Liver (tissue), 9 donors: Measurements from ENCODE around the gene UTP4. TPM values are rescaled to one million over a fixed set of nuclear protein-coding genes. Genes with fewer than 3 reads are reported as not detected.

ENCODE experiments used
- DNase-seq: peaks from one replicate; pipeline ENCODE4 v3.0.0-alpha.2; 2017; ENCODE audit warnings: low spot score
- H3K27ac ChIP-seq, 2 donors: one replicate each; pipeline ENCODE4 v1.7.0; 2013; ENCODE audit warnings: inconsistent platforms in 2 of 2, low read length in 2 of 2, control low read depth in 1 of 2, low read depth in 1 of 2, mild to moderate bottlenecking in 1 of 2
- H3K27me3 ChIP-seq, 4 donors: one replicate each; pipeline versions ENCODE4 v1.6.1 to v1.7.0; 2013; ENCODE audit warnings: low read length in 3 of 4, inconsistent platforms in 1 of 4, mild to moderate bottlenecking in 1 of 4, moderate library complexity in 1 of 4; ENCODE audit not compliant: control insufficient read depth in 4 of 4, insufficient read depth in 4 of 4
- H3K36me3 ChIP-seq, 4 donors: one replicate each; pipeline versions ENCODE4 v1.6.1 to v1.7.0; 2013; ENCODE audit warnings: low read length in 3 of 4, mild to moderate bottlenecking in 3 of 4, low read depth in 1 of 4, moderate library complexity in 1 of 4; ENCODE audit not compliant: control insufficient read depth in 4 of 4, insufficient read depth in 3 of 4
- H3K4me1 ChIP-seq, 4 donors: one replicate each; pipeline versions ENCODE4 v1.6.1 to v1.7.0; 2013; ENCODE audit warnings: low read length in 3 of 4, mild to moderate bottlenecking in 3 of 4, moderate library complexity in 1 of 4; ENCODE audit not compliant: control insufficient read depth in 4 of 4, insufficient read depth in 4 of 4
- H3K4me3 ChIP-seq, 3 donors: one replicate each; pipeline versions ENCODE4 v1.6.1 to v1.7.0; 2013; ENCODE audit warnings: low read length in 3 of 3, control low read depth in 1 of 3, low read depth in 1 of 3, mild to moderate bottlenecking in 1 of 3
- H3K9ac ChIP-seq, 2 donors: one replicate each; pipeline ENCODE4 v1.7.0; 2013; ENCODE audit warnings: low read length in 2 of 2, mild to moderate bottlenecking in 2 of 2, moderate library complexity in 2 of 2, control low read depth in 1 of 2, low read depth in 1 of 2
- H3K9me3 ChIP-seq, 4 donors: one replicate each; pipeline versions ENCODE4 v1.6.1 to v1.7.0; 2013; ENCODE audit warnings: low read length in 3 of 4; ENCODE audit not compliant: control insufficient read depth in 4 of 4
- EGR1 ChIP-seq, 2 donors: IDR thresholded peaks; 2 replicates each; pipeline ENCODE4 v1.6.1; 2016 to 2018; ENCODE audit warnings: antibody characterized with exemption in 2 of 2, low read depth in 2 of 2
- FOXA1 ChIP-seq: IDR thresholded peaks from 2 replicates; pipeline ENCODE4 v1.6.1; 2016; ENCODE audit warnings: antibody characterized with exemption
- FOXA2 ChIP-seq: IDR thresholded peaks from 2 replicates; pipeline ENCODE4 v1.6.1; 2016; ENCODE audit warnings: antibody characterized with exemption
- GABPA ChIP-seq, 2 donors: IDR thresholded peaks in 1 of 2; conservative IDR thresholded peaks in 1 of 2; 2 replicates each; pipeline ENCODE4 v1.6.1; 2016; ENCODE audit warnings: antibody characterized with exemption in 2 of 2, mild to moderate bottlenecking in 1 of 2, moderate library complexity in 1 of 2
- HNF4A ChIP-seq, 2 donors: conservative IDR thresholded peaks; 2 replicates each; pipeline ENCODE4 v1.6.1; 2016; ENCODE audit warnings: antibody characterized with exemption in 2 of 2, mild to moderate bottlenecking in 2 of 2
- HNF4G ChIP-seq: IDR thresholded peaks from 2 replicates; pipeline ENCODE4 v1.6.1; 2016; ENCODE audit warnings: antibody characterized with exemption
- RAD21 ChIP-seq, 2 donors: IDR thresholded peaks; 2 replicates each; pipeline ENCODE4 v1.6.1; 2016; ENCODE audit warnings: antibody characterized with exemption in 2 of 2, mild to moderate bottlenecking in 2 of 2
- RXRA ChIP-seq, 2 donors: IDR thresholded peaks; 2 replicates each; pipeline ENCODE4 v1.6.1; 2017 to 2018; ENCODE audit warnings: antibody characterized with exemption in 2 of 2, mild to moderate bottlenecking in 1 of 2
- SP1 ChIP-seq: IDR thresholded peaks from 2 replicates; pipeline ENCODE4 v1.6.1; 2018; ENCODE audit warnings: antibody characterized with exemption, mild to moderate bottlenecking
- TAF1 ChIP-seq: conservative IDR thresholded peaks from 2 replicates; pipeline ENCODE4 v1.6.1; 2016; ENCODE audit warnings: antibody characterized with exemption, mild to moderate bottlenecking
- YY1 ChIP-seq: IDR thresholded peaks from 2 replicates; pipeline ENCODE4 v1.6.1; 2016; ENCODE audit warnings: antibody characterized with exemption, mild to moderate bottlenecking
- WGBS: extraction: QIAGEN DNeasy Blood & Tissue Kit; methylation state at CpG from one replicate; pipeline ENCODE4 v1.1.7; 2013; 5-methylcytosine and 5-hydroxymethylcytosine counted together
- polyA plus RNA-seq, 2 donors: library from polyadenylated mRNA; stranded (reverse) in 1 of 2; unstranded in 1 of 2; fragments of 200-250 nt in 1 of 2; fragments of >200 nt in 1 of 2; fragmentation: Nextera tagmentation in 1 of 2; extraction: Ambion mirVana in 1 of 2; gene quantifications; one replicate each; pipeline versions ENCODE4 v1.2.1 to v1.2.3, GENCODE V29; 2013 to 2015
- total RNA-seq, 2 donors: library from RNA; depleted of rRNA; stranded (reverse); fragments of >200 nt; gene quantifications; one replicate each; pipeline ENCODE4 v1.2.3, GENCODE V29; 2014
- TF ChIP-seq, protein P1 (sequence below): IDR thresholded peaks from 2 replicates; pipeline ENCODE4 v1.6.1; 2016; ENCODE audit warnings: antibody characterized with exemption
- TF ChIP-seq, protein P2 (sequence below): IDR thresholded peaks from 2 replicates; pipeline ENCODE4 v1.6.1; 2016; ENCODE audit warnings: antibody characterized with exemption, mild to moderate bottlenecking
- TF ChIP-seq, protein P3 (sequence below): IDR thresholded peaks from 2 replicates; pipeline ENCODE4 v1.6.1; 2016; ENCODE audit warnings: antibody characterized with exemption
- TF ChIP-seq, protein P4 (sequence below): IDR thresholded peaks from 2 replicates; pipeline ENCODE4 v1.6.1; 2016; ENCODE audit warnings: antibody characterized with exemption
- TF ChIP-seq, protein P5 (sequence below): fragments of 150-350 bp; IDR thresholded peaks from 2 replicates; pipeline ENCODE4 v1.5.1; 2017; ENCODE audit warnings: improper control_type of control experiment, low read depth, low read length; ENCODE audit not compliant: missing input control
- donor health status: healthy.
- donor health status: healthy.
- donor health status: healthy.
- donor health status: healthy.
- donor health status: healthy.

The UTP4 gene
- total and polyA plus RNA-seq, 4 donors: 11.3 to 13.8 (median 12.4) TPM

DNA sequence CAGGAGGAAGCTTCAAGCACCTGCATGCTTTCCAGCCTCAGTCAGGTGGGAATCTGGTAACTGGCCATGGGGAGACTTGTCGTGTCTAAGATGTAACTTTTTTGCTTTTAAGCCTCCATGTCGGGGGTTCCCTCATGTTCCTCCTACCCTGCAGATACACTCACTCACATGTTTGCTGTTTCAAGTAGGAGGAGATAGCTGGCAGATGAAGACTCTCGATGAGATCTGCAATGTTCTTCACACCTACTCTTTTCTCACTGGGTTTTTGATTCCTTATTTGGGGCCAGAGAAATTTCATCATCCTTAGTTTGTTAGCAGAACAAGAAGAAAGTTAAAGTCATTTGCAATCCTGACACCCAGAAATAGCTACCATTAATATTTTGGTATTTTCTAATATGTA, 24.7 kb downstream of the UTP4 start:
- Histone ChIP-seq H3K4me3 (no peak overlapping the region), H3K9me3 (no peaks in the 10 kb centered on the region), H3K4me1 (no peaks in the 10 kb centered on the region), H3K27ac (no peak overlapping the region), H3K27me3 (no peaks in the 10 kb centered on the region), H3K9ac (no peak overlapping the region), H3K36me3 (peaks cover 20 to 69% (median 32%) of the 10 kb centered on the region in 4 donors)
- TF ChIP-seq EGR1 (IDR thresholded peaks at IDR 0.05; ENCODE audit: low read depth in 2 of 2): no peak
- TF ChIP-seq, protein P1, sequence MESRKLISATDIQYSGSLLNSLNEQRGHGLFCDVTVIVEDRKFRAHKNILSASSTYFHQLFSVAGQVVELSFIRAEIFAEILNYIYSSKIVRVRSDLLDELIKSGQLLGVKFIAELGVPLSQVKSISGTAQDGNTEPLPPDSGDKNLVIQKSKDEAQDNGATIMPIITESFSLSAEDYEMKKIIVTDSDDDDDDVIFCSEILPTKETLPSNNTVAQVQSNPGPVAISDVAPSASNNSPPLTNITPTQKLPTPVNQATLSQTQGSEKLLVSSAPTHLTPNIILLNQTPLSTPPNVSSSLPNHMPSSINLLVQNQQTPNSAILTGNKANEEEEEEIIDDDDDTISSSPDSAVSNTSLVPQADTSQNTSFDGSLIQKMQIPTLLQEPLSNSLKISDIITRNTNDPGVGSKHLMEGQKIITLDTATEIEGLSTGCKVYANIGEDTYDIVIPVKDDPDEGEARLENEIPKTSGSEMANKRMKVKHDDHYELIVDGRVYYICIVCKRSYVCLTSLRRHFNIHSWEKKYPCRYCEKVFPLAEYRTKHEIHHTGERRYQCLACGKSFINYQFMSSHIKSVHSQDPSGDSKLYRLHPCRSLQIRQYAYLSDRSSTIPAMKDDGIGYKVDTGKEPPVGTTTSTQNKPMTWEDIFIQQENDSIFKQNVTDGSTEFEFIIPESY: no peak
- TF ChIP-seq, protein P2, sequence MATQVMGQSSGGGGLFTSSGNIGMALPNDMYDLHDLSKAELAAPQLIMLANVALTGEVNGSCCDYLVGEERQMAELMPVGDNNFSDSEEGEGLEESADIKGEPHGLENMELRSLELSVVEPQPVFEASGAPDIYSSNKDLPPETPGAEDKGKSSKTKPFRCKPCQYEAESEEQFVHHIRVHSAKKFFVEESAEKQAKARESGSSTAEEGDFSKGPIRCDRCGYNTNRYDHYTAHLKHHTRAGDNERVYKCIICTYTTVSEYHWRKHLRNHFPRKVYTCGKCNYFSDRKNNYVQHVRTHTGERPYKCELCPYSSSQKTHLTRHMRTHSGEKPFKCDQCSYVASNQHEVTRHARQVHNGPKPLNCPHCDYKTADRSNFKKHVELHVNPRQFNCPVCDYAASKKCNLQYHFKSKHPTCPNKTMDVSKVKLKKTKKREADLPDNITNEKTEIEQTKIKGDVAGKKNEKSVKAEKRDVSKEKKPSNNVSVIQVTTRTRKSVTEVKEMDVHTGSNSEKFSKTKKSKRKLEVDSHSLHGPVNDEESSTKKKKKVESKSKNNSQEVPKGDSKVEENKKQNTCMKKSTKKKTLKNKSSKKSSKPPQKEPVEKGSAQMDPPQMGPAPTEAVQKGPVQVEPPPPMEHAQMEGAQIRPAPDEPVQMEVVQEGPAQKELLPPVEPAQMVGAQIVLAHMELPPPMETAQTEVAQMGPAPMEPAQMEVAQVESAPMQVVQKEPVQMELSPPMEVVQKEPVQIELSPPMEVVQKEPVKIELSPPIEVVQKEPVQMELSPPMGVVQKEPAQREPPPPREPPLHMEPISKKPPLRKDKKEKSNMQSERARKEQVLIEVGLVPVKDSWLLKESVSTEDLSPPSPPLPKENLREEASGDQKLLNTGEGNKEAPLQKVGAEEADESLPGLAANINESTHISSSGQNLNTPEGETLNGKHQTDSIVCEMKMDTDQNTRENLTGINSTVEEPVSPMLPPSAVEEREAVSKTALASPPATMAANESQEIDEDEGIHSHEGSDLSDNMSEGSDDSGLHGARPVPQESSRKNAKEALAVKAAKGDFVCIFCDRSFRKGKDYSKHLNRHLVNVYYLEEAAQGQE: no peak
- no peak for TF ChIP-seq TAF1
- TF ChIP-seq, protein P3, sequence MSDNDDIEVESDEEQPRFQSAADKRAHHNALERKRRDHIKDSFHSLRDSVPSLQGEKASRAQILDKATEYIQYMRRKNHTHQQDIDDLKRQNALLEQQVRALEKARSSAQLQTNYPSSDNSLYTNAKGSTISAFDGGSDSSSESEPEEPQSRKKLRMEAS: no peak
- no peak for TF ChIP-seq HNF4A (conservative IDR thresholded peaks at IDR 0.05)
- no peak for TF ChIP-seq HNF4G
- no peak for TF ChIP-seq RAD21 (IDR thresholded peaks at IDR 0.05)
- TF ChIP-seq FOXA2: no peak
- no peak for TF ChIP-seq RXRA (IDR thresholded peaks at IDR 0.05)
- TF ChIP-seq, protein P4, sequence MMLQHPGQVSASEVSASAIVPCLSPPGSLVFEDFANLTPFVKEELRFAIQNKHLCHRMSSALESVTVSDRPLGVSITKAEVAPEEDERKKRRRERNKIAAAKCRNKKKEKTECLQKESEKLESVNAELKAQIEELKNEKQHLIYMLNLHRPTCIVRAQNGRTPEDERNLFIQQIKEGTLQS: no peak
- no peak for DNase-seq
- WGBS: 86% methylated on average over 3 of the region's 3 CpGs

DNA sequence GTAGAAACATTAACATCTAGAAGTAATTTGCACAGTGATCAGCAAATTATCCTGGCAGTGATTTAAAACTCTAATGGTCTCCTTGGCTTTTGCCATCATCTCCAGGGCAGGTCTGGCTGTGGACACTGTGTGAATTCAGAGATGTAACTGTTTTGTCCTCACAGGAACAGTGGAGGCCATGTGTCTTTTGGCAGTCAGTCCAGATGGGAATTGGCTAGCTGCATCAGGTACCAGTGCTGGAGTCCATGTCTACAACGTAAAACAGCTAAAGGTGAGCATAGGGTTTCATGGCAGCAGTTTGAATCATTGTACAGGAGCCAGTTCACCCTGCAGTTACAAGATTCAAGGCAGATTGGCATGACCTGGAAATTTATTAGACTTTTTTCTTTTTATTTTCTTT, 27.7 kb downstream of the UTP4 start:
- H3K4me3 ChIP-seq: no peak overlapping the region
- H3K9ac ChIP-seq: no peak overlapping the region
- no peaks in the 10 kb centered on the region for H3K27me3 ChIP-seq
- peaks cover 18 to 64% (median 27%) of the 10 kb centered on the region in 4 donors for H3K36me3 ChIP-seq
- DNase-seq: no peak
- H3K4me1 ChIP-seq: no peaks in the 10 kb centered on the region
- WGBS: 76% methylated on average over 1 of the region's 1 CpG
- H3K27ac ChIP-seq: no peak overlapping the region
- no peaks in the 10 kb centered on the region for H3K9me3 ChIP-seq
- TF ChIP-seq FOXA1 (no peak), YY1 (no peak), HNF4G (no peak), GABPA (IDR thresholded peaks at IDR 0.05 in 1 of 2, conservative IDR thresholded peaks at IDR 0.05 in 1 of 2) (no peak), SP1 (no peak), HNF4A (conservative IDR thresholded peaks at IDR 0.05) (no peak), RAD21 (IDR thresholded peaks at IDR 0.05) (no peak)
- TF ChIP-seq, protein P5, sequence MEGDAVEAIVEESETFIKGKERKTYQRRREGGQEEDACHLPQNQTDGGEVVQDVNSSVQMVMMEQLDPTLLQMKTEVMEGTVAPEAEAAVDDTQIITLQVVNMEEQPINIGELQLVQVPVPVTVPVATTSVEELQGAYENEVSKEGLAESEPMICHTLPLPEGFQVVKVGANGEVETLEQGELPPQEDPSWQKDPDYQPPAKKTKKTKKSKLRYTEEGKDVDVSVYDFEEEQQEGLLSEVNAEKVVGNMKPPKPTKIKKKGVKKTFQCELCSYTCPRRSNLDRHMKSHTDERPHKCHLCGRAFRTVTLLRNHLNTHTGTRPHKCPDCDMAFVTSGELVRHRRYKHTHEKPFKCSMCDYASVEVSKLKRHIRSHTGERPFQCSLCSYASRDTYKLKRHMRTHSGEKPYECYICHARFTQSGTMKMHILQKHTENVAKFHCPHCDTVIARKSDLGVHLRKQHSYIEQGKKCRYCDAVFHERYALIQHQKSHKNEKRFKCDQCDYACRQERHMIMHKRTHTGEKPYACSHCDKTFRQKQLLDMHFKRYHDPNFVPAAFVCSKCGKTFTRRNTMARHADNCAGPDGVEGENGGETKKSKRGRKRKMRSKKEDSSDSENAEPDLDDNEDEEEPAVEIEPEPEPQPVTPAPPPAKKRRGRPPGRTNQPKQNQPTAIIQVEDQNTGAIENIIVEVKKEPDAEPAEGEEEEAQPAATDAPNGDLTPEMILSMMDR: no peak
